Activated CD8-positive, alpha-beta memory T cell treated with anti-CD3 and anti-CD28 coated beads, Interleukin-2, amount 50 U/mL, for 1 hour (primary cell): Measurements from ENCODE around the gene CHST11.
"Not testable (repeated sequence)": the region's sequence is repeated elsewhere in the genome, so short reads cannot be mapped to it uniquely, and the experiment has no call there.

Experiments
- DNase-seq: peaks from one replicate; pipeline ENCODE4 v3.0.0-alpha.2; 2020; ENCODE audit errors: extremely low read depth

CHST11 gene

GRCh38 chr12:104603545-104603973, 146.8 kb downstream of the CHST11 start:
- no peak for DNase-seq

- no peak for DNase-seq
These were observed 147.6 kb downstream of the CHST11 start for GRCh38 chr12:104604070-104604994.

- no peak for DNase-seq
These were observed 148.4 kb downstream of the CHST11 start for GRCh38 chr12:104604995-104605675.

- DNase-seq: no peak
These were observed 148.9 kb downstream of the CHST11 start for GRCh38 chr12:104605685-104606084.

GRCh38 chr12:104608998-104609397, 152.2 kb downstream of the CHST11 start:
- DNase-seq: no peak

GRCh38 chr12:104609445-104609844, 152.7 kb downstream of the CHST11 start:
- no peak for DNase-seq

- DNase-seq: no peak
These were observed 153.9 kb downstream of the CHST11 start for GRCh38 chr12:104610513-104611235.

GRCh38 chr12:104611671-104612070, 154.9 kb downstream of the CHST11 start:
- DNase-seq: no peak

GRCh38 chr12:104613372-104613771, 156.6 kb downstream of the CHST11 start:
- DNase-seq: not testable (repeated sequence)

- DNase-seq: no peak
These were observed 158.4 kb downstream of the CHST11 start for GRCh38 chr12:104615048-104615561.

- no peak for DNase-seq
These were observed 161.9 kb downstream of the CHST11 start for GRCh38 chr12:104618691-104619090.

- DNase-seq: no peak
These were observed 162.6 kb downstream of the CHST11 start for GRCh38 chr12:104619305-104619704.

- DNase-seq: no peak
These were observed 164.2 kb downstream of the CHST11 start for GRCh38 chr12:104620837-104621531.

GRCh38 chr12:104622928-104623327, 166.2 kb downstream of the CHST11 start:
- no peak for DNase-seq

GRCh38 chr12:104623883-104624282, 167.1 kb downstream of the CHST11 start:
- no peak for DNase-seq

GRCh38 chr12:104624529-104624928, 167.8 kb downstream of the CHST11 start:
- DNase-seq: no peak

GRCh38 chr12:104626069-104626837, 169.5 kb downstream of the CHST11 start:
- no peak for DNase-seq

GRCh38 chr12:104627231-104627989, 170.7 kb downstream of the CHST11 start:
- DNase-seq: no peak

GRCh38 chr12:104627990-104628830, 171.5 kb downstream of the CHST11 start:
- no peak for DNase-seq
